Lower leg skin (tissue), 4 donors: ENCODE measurements around the gene PDZD8. TPM values are rescaled to one million over a fixed set of nuclear protein-coding genes. Genes with fewer than 3 reads are reported as not detected.
"Not testable (repeated sequence)": the region's sequence is repeated elsewhere in the genome, so short reads cannot be mapped to it uniquely, and the experiment has no call there.

ENCODE experiments used
- DNase-seq, 2 donors: peaks; one replicate each; pipeline ENCODE4 v3.0.0-alpha.2; 2019; ENCODE audit warnings: low spot score in 2 of 2
- H3K4me3 ChIP-seq: fragments of 200-600 bp; sonication (generic); 2 replicates; pipeline ENCODE4 v1.5.1; 2017; ENCODE audit warnings: mild to moderate bottlenecking, low read depth; ENCODE audit not compliant: poor library complexity, severe bottlenecking
- POLR2A ChIP-seq, 2 donors: fragments of 450-650 bp; IDR thresholded peaks; one replicate each; pipeline ENCODE4 v1.6.1; 2016 to 2017; ENCODE audit warnings: antibody characterized with exemption in 2 of 2, mild to moderate bottlenecking in 1 of 2, moderate library complexity in 1 of 2
- WGBS, 2 donors: methylation state at CpG; one replicate each; pipeline ENCODE4 v1.1.5; 2018; 5-methylcytosine and 5-hydroxymethylcytosine counted together
- intact Hi-C: fragments of 100-400 bp; cut with DNase I; formaldehyde crosslinking; loops from one replicate; pipeline ENCODE4 v1.15.0; 2023; ENCODE audit warnings: low total_unique reads
- total RNA-seq, 4 donors: library from RNA; depleted of rRNA; stranded (reverse); fragments of >200 nt; gene quantifications; one replicate each; pipeline ENCODE4 v1.1.0, GENCODE V29; 2016
- TF ChIP-seq, protein P1 (sequence below), 3 donors: fragments of 450-650 bp; IDR thresholded peaks; one replicate each; pipeline ENCODE4 v1.5.1; 2016; ENCODE audit warnings: antibody characterized with exemption in 3 of 3, mild to moderate bottlenecking in 3 of 3, moderate library complexity in 2 of 3

The PDZD8 gene
- total RNA-seq, 4 donors from 2014 or later: 20.6 to 29.4 (median 27.8) TPM

DNA sequence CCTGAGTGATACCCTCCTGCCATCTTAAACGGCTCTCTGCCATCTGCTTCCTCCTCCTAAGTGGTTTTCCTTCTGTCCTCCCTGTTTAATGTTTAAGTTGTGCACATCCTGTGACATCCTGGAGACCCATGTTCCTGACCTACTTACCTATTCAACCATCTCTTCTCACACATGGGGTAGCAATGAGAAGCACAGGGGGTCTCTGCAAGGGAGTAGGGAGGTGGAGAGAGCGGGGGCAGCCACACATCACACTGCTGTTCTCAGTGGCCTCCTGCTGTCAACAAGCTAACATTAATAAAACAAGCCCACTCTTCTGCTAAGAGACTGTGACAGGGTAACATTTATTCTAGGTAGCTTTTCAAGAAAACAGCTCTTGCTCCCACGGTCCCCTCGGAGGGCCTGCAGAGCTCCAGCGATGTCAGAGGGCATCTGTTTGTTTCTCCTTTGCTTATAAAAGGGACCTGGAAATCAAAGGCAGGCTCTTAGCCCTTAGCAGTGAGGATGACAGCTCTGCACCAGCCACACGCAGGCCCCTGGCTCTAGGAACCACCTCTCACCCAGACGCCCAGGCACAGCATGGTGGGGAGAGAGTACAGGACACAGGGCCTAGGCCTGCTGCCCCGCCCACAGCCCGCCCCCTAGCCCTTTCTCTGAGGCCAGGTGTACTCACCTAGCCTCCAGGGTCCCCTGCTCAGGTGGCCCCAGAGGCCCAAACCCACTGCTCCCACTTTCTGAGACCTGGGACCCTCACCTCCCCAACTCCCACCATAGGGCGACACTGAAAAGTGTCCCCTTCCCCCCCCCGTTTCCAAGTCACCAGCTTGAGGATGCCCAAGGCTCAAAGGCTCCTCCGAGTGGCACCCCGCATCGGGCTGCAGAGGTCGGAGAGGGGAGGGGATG is 135.3 kb downstream of the PDZD8 start:
- WGBS, 2 donors: 60 to 65% methylated on average over 14 to 15 of the region's 15 CpGs

GRCh38 chr10:117239051-117239450 is 136.2 kb downstream of the PDZD8 start:
- intact Hi-C loops: no loop called here
- H3K4me3 ChIP-seq: no peak overlapping the region
- WGBS, 2 donors: 69 to 84% methylated on average over 6 to 8 of the region's 8 CpGs
- TF ChIP-seq, protein P1, sequence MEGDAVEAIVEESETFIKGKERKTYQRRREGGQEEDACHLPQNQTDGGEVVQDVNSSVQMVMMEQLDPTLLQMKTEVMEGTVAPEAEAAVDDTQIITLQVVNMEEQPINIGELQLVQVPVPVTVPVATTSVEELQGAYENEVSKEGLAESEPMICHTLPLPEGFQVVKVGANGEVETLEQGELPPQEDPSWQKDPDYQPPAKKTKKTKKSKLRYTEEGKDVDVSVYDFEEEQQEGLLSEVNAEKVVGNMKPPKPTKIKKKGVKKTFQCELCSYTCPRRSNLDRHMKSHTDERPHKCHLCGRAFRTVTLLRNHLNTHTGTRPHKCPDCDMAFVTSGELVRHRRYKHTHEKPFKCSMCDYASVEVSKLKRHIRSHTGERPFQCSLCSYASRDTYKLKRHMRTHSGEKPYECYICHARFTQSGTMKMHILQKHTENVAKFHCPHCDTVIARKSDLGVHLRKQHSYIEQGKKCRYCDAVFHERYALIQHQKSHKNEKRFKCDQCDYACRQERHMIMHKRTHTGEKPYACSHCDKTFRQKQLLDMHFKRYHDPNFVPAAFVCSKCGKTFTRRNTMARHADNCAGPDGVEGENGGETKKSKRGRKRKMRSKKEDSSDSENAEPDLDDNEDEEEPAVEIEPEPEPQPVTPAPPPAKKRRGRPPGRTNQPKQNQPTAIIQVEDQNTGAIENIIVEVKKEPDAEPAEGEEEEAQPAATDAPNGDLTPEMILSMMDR (IDR thresholded peaks at IDR 0.05): no peak
- TF ChIP-seq POLR2A (IDR thresholded peaks at IDR 0.05): no peak
- no peak for DNase-seq

More for the DNA sequence above, 135.3 kb downstream of the PDZD8 start:
- intact Hi-C loops: no loop called here
- no peak overlapping the region for H3K4me3 ChIP-seq
- TF ChIP-seq POLR2A (IDR thresholded peaks at IDR 0.05): no peak
- TF ChIP-seq, protein P1 (IDR thresholded peaks at IDR 0.05): no peak
- DNase-seq: no peak

DNA sequence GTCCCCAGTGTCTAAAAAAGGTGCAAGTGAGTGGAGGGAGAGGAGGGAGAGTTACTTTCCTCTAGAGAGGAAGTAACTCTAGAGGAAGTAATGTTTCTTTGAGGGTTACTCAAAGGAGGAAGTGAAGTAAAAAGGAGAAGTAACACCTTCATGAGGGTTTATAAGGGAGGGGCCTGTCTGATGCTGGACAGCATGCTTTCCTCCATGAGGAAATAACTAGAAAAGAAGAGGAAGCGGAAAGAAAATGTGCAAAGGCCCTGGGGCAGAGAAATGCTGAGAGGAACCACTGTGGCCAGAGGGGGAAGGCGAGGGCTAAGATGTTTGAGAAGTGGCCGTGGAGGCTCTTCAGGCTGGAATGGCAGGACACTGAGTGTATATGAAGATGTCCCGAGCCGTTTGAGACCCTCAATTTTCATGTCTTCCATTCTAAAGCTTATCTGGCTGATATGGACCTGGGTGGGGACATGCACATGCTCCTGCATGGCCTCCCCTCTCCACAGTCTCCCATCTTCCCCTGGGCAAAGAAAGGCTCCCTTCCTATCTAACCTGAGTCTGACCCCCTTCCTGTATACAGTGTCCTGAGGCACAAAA is 137.7 kb downstream of the PDZD8 start:
- DNase-seq: no peak
- intact Hi-C loops: no loop called here
- 83 to 84% methylated on average over 5 of the region's 5 CpGs for WGBS, 2 donors
- TF ChIP-seq, protein P1 (IDR thresholded peaks at IDR 0.05): no peak
- TF ChIP-seq POLR2A (IDR thresholded peaks at IDR 0.05): no peak
- H3K4me3 ChIP-seq: no peak overlapping the region

DNA sequence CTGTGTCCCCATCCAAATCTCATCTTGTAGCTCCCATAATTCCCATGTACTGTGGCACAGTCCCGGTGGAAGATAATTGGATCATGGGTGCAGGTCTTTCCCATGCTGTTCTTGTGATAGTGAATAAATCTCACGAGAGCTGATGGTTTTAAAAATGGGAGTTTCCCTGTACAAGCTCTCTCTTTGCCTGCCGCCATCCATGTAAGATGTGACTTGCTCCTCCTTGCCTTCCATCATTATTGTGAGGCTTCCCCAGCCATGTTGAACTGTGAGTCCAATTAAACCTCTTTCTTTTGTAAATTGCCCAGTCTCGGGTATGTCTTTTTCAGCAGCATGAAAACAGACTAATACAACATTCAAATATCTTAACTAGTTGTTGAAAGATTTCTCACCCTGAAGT is 145.1 kb downstream of the PDZD8 start:
- 94 to 95% methylated on average over 4 of the region's 4 CpGs for WGBS, 2 donors
- H3K4me3 ChIP-seq, intact Hi-C loops, DNase-seq: not testable (repeated sequence)

GRCh38 chr10:117228210-117228609 is 147.0 kb downstream of the PDZD8 start:
- H3K4me3 ChIP-seq: no peak overlapping the region
- TF ChIP-seq, protein P1 (IDR thresholded peaks at IDR 0.05): no peak
- TF ChIP-seq POLR2A (IDR thresholded peaks at IDR 0.05): no peak
- no peak for DNase-seq
- intact Hi-C loops: loop anchor here (10.0 kb wide), 1 partner anchor 87 kb away; no protein-coding TSS in a partner anchor

Other genes with a start within 250 kb of the PDZD8 start
- not detected for gene VAX1, start 237.2 kb downstream of the PDZD8 start, total RNA-seq
- not detected for gene KCNK18, start 178.0 kb downstream of the PDZD8 start, total RNA-seq
- gene SLC18A2, start 134.3 kb downstream of the PDZD8 start, total RNA-seq: 1 to 10 TPM; 4.0 to 4.9 (median 4.4) TPM
- 10 to 100 TPM in 1 of 4 donors, 1 to 10 TPM in 3; 3.7 to 10.4 (median 7.2) TPM for gene EMX2, start 167.3 kb upstream of the PDZD8 start, total RNA-seq